CD1c-positive myeloid dendritic cell (primary cell): ENCODE results near the gene KLHL40.
A peak's percentile ranks its signal among the peaks of the same experiment; 100 is the strongest.

Experiments used
- DNase-seq: peaks from one replicate; pipeline ENCODE4 v3.0.0-alpha.2; 2016; ENCODE audit errors: extremely low spot score

KLHL40 gene

GRCh38 chr3:42704136-42704841, 19.0 kb downstream of the KLHL40 start:
- no peak for DNase-seq

GRCh38 chr3:42705058-42705767, 19.9 kb downstream of the KLHL40 start:
- no peak for DNase-seq

- DNase-seq = no peak
Measured at GRCh38 chr3:42705962-42706585, 20.7 kb downstream of the KLHL40 start.

- no peak for DNase-seq
Measured at GRCh38 chr3:42706721-42707619, 21.6 kb downstream of the KLHL40 start.

GRCh38 chr3:42707620-42708355, 22.5 kb downstream of the KLHL40 start:
- DNase-seq = no peak

- DNase-seq = no peak
Measured at GRCh38 chr3:42708611-42709151, 23.3 kb downstream of the KLHL40 start.

- no peak for DNase-seq
Measured at GRCh38 chr3:42709621-42710020, 24.3 kb downstream of the KLHL40 start.

- DNase-seq = no peak
Measured at GRCh38 chr3:42710323-42711021, 25.1 kb downstream of the KLHL40 start.

GRCh38 chr3:42711491-42712343, 26.4 kb downstream of the KLHL40 start:
- DNase-seq = no peak

GRCh38 chr3:42712344-42712648, 27.0 kb downstream of the KLHL40 start:
- DNase-seq = no peak

GRCh38 chr3:42712688-42713372, 27.5 kb downstream of the KLHL40 start:
- DNase-seq = no peak

GRCh38 chr3:42713747-42714146, 28.4 kb downstream of the KLHL40 start:
- no peak for DNase-seq

- DNase-seq = no peak
Measured at GRCh38 chr3:42714171-42714852, 29.0 kb downstream of the KLHL40 start.

GRCh38 chr3:42717306-42717705, 32.0 kb downstream of the KLHL40 start:
- peak; percentile 7 for DNase-seq

GRCh38 chr3:42718338-42718737, 33.0 kb downstream of the KLHL40 start:
- DNase-seq = no peak

- no peak for DNase-seq
Measured at GRCh38 chr3:42719002-42719401, 33.7 kb downstream of the KLHL40 start.

- peak; percentile 45 for DNase-seq
Measured at GRCh38 chr3:42720126-42720525, 34.8 kb downstream of the KLHL40 start.

- no peak for DNase-seq
Measured at GRCh38 chr3:42721690-42722089, 36.4 kb downstream of the KLHL40 start.
